Measurements from ENCODE around the gene ERP27.

Gene ERP27

DNA sequence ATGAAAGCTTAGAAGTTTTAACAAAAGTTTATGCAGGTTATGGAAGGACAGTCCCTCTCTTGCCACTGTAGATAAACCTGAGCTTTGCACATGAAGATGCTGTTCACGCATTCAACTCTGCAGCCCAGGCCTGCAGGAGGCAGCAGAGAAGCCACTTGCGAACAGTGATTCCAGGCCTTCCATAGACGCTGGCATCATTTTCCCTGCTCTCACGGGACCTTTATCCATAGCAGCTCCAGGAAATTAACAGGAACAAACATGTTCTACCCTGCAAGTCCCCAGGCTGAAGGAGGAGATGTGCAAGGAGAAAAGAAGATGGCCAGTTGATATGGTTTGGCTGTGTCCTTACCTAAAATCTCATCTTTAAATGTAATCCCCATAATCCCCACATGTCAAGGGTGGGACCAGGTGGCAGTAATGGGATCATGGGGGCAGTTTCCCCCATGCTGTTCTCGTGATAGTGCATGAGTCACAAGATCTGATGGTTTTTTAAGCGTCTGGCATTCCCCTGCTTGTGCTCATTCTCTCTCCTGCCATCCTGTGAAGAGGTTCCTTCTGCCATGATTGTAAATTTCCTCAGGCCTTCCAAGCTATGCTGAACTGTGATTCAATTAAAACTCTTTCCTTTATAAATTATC is 2.0 kb downstream of the ERP27 start:
- no peak for DNase-seq (ENCODE audit: low read depth in 3 of 3)

DNA sequence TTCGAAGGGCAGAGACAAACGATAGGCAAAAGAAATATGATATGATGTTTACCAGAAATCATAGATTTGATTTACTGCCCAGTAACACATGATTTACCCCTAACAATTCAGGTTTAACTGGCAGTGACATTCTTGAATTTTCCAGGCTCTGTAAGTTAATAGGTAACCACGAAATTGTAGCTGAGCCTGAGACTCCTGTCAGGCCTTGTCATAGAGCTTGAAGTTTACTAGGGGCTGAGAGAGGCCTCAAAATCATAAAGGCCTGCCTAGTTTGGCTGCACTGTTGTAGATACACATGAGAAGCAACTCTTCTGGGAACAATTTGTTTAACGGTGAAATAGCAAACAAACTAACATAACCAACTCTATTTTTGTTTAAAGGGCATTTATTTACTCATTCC is 3.3 kb downstream of the ERP27 start:
- DNase-seq (ENCODE audit: low read depth in 3 of 3), result no peak

DNA sequence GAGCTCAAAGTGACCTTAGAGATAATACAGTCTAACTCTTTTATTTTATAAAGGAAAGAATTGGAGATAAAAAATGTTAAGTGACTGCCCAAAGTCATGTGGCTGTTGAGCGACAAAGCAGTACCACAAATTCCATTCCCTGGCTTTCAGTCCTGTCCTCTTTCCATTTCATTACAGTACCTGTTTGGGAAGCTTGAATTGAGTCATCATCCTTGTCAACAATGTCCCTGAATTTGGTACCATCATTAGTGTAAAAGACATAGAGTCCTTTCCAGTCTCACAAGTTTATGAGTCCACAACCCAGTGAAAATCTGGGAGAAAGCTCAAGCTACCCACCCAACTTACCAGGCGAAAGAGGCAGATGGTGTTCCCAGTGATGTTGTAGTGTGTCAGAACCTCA is 3.8 kb downstream of the ERP27 start:
- DNase-seq (ENCODE audit: low read depth in 3 of 3), result no peak

DNA sequence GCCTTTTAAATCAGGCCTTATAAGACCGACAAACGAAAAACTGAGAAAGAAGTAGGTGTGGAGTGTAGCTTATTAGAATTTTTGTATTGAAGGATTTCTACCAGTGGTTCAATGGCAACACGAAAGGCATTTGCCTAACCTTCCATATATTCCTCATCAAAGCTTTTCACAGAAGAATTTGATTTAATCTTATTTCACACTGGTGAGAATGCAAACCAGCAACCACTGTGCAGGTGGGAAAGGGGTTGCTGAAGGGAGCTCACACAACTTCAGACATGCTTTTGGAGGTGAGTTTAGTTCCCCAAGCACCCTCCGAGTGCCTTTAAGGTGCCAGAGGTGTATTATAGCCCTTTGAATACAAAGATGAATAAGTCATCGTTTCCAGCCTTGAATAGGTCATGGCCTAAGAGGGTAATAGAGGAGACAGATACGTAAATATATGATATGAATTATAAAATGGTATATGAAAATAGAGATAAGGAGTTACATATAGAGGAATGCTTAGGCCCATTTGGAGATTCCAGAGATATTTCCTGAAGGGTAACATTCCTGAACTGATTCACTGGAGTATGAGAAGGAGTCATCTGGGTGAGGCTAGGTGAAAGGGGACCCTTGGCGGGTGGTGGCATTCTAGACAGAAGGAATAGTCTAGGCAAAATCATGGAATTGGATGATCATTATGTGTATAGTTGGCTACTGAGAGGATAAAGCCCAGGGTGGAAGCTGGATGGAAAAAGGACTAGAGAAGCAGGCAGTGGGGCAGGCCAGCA is 6.4 kb downstream of the ERP27 start:
- no peak for DNase-seq (ENCODE audit: low read depth in 3 of 3)

DNA sequence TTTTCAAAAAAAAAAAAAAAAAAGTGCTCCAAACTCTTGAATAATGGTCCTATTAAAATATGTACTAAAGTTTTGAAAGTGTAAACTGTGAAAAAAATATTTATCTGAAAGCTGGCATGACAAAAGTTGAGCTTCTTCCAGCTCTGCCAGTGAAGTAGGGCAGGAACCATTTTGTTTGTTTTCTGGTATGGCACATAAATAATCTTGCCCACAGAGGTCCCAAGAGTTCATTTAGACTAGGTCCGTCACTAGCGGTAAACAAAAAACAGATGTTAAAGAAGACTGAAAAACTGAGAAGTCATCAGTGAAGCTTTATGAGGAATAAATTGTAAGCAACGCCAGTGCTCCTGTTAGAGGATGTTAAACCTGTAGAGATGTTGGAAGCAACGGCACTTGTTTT is 7.0 kb downstream of the ERP27 start:
- no peak for DNase-seq (ENCODE audit: low read depth in 3 of 3)

DNA sequence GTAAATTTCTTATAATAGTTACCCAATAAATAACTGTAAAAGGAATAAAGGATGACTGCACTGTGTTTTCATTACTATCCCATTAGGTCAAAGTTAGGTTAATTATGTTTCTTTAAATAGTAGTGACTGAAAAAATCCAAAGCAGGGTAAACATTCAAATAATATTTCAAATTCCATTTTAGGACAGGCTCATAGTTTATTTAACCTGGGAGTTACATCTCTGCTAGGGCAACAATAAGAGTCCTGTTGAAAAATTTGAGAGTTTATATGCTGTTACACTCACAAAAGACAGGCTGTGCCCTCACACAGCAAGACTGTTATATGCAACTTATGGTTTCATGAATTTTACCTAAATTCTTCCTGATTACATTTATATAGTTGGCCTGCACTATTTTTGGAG is 8.0 kb downstream of the ERP27 start:
- DNase-seq (ENCODE audit: low read depth in 3 of 3), result no peak

DNA sequence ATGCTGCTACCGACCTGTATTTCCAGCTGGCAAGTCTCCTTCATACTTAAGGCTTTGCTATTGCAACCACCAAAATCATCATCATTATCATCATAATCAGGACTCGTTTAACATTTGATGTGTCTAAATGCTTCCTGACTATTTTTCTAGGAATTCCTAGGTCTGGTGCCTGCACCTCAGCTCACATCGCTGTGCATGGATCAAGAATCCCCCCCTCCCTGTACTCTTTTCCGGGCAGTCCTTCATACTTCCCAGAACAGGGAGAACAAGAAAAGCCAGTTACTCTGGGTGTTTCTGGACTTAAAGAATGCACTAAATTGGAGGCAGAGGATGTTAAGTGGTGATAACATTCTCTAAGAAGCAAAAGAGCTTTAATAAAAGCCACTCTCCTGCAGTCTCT is 9.4 kb downstream of the ERP27 start:
- no peak for DNase-seq (ENCODE audit: low read depth in 3 of 3)

DNA sequence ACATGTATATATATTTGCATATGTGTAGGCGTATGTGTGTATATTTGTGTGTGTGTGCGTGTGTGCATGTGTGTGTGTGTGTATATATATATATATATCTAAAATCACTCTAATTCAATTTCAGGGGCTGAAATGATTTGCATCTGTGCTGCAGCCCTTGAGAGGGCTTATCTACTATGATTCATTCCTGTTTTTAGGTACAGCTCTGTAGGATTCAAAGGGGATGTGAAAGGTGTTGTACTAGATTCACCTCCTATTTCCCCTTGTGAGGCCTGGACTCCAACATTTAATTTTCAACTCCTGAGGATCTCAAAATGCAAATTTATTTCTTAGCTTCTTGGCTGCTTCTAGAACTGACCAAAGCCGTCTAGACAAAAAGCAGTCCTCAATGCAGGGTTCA is 11.1 kb downstream of the ERP27 start:
- no peak for DNase-seq (ENCODE audit: low read depth in 3 of 3)

DNA sequence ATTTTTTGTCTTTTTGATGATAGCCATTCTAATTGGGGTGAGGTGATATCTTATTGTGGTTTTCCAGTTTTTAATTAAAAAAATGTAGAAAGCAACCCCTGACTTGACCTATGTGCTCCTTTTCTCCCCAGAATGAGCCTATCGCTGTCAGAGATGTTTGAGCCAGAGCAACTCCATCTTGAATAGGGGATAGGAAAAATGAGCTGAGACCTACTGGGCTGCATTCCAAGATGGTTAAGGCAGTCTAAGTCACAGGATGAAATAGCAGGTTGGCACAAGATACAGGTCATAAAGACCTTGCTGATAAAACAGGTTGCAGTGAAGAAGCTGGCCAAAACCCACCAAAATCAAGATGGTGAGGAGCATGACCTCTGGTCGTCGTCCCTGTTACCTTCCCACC is 13.8 kb downstream of the ERP27 start:
- no peak for DNase-seq (ENCODE audit: low read depth in 3 of 3)

DNA sequence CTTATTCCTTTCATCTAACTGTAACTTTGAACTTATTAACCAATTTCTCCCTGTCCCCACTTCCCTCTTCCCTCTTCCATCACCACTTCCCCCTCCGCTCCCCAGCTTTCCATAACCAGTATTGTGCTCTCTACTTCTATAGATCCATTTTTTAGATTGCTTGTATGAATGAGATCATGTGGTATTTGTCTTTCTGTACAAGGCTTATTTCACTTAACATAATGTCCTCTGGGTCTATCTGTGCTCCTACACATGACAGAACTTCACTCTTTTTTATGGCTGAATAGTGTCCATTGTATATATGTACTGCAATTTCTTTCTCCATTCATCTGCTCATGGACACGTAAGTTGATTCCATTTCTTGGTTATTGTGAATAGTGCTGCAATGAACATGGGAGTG is 14.4 kb downstream of the ERP27 start:
- DNase-seq (ENCODE audit: low read depth in 3 of 3), result no peak

DNA sequence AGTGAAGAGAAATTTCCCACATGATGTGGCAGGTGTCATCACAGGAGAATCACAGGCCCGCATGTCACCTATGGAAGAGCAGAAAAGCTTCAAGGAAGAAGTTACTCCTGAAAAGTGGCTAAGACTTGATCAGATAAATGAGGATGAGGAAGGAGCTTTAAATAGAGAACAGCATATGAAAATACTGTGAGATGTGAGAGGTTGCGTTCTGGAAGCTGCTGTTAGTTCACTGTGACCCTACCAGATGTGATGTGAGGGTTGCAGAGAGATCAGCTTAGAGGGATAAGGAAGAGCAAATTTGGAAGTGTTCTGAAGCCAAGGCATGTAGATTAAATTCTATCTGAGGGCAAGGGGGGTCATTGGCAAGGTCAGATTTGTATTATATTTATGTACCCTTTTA is 17.1 kb downstream of the ERP27 start:
- DNase-seq (ENCODE audit: low read depth in 3 of 3), result no peak

DNA sequence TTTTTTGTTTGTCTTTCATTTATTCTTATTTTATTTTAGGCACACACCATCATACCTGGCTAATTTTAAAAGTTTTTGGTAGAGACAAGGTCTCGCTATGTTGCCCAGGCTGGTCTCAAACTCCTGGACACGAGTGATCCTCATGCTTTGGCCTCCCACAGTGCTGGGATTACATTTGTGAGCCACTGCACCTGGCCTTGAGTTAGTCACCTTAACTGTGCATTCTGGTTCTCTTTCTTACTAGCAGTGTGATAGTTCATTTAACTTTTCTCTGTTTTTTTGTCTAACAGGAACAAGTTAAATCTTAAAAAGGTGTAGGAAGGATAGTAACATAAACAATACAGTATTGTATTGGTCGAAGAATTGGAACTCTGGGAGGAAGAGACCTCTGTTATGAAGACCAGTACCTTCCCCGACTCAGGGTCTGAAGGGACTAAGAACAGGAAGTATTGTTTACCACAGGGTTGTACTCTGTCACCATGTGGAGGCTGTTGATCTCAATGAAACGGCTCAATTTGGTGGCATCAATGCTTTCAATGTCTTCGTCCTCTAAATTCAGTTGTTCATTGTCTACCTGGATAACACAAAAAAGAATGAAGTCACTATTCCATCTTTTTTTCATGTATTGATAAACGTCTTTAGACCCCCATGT is 17.7 kb downstream of the ERP27 start:
- no peak for DNase-seq (ENCODE audit: low read depth in 3 of 3)

DNA sequence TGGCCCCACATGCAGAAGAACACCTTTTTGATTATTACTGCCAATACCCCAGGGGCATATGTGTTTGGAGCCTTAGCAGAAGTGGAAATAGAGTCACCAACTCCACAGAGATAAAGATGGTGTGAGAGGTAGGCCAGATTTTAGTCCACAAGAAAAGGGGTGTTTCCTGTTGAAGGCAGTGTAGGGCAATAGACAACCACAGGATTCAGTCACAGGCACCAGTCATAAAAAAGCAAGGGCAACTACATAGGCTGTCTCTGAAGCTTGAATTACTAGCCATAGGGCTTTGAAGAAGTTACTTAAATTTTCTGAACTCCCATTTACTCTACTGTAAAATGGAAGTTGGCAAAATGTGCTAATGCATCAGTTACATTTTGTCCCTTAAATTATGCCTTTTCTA is 18.9 kb downstream of the ERP27 start:
- DNase-seq (ENCODE audit: low read depth in 3 of 3), result no peak

DNA sequence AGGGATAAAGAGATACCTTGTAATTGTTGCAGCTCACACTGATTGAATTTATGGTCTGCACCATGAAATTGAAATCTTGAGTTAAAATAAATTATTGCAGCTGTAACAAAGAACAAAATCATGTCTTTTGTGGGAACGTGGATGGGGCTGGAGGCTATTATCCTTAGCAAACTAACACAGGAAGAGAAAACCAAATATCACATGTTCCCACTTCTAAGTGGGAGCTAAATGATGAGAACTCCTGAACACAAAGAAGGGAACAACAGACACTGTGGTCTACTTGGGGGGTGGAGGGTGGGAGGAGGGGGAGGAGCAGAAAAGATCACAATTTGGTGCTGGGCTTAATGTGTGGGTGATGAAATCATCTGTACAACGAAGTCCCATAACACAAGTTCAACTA is 22.6 kb downstream of the ERP27 start:
- DNase-seq (ENCODE audit: low read depth in 3 of 3), result no peak

DNA sequence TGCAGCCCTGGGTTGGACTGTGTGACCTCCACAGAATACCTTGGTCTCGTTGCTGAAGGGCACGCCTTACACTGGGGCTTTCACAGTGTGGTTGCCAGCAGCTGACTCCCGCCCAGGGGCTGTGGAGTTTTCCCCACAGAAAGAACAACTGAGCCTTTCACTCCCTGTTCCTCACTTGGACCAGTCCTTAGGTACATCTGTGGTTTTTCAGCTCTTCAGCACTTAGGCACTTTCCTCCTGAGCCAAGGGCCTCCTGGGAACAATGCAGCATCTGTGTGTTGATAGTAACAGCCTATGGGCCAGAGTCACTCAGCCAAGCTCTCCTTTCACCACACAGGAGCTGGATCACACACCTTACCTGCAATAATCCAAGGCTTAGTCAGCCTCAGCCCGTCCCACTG is 25.0 kb downstream of the ERP27 start:
- no peak for DNase-seq (ENCODE audit: low read depth in 3 of 3)

DNA sequence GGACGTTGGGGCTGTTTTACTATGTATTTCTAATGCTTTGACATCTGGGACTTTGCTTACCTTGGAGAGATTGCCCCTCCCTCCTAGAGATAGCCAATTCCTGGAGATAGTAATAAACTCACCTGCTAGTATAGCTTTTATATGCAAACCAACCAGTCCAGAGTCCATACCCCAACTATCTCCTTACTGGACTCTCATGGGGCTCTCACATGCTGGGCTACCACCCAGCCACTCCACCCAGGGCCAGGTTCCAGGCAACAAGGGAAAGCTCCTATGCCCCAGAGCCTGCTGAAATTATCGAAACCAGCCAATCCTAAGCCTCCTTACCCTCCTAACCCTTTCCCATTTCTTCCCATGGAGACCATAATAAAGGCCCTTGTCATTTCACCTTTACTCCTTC is 27.2 kb downstream of the ERP27 start:
- DNase-seq (ENCODE audit: low read depth in 3 of 3), result no peak

DNA sequence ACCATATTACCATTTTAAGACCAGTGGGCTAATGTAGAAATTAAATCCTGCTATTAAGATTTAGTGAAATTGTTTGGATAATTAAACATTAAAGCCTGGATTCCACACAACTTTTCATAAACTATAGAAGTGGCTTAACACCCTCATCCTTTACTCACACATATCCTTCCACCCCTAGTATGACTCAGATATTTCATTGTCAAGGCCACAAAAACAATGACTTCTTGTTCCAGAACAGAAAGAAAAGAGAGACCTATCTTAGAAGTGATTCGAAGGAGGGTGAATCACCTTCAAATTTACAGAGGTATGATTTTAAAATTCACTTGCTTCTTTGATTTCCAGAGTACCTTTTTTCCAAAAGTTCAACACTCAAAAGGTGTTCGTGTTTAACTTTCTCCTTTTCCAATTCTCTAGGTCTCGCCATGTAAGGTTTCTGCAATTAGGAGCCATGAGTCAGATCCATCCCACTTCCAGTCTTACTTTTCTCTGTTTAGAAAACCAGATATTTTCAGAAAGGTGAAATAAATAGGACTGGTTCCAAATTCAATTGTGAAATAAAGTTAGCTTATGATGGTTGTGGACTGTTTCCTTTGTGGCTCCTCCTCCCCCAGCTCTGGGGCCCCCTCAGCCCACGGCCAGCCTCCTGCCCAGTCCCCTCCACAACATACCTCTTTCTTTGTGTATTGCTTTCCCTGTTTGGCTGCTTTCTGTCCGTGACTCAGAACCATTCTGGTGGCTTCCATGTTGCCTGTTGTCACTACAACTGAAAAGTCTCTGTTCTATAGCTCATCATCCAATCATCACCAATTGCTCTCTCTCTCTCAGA is 28.0 kb downstream of the ERP27 start:
- peak in 2 of 3 experiments; percentile 4 to 23 for DNase-seq (ENCODE audit: low read depth in 3 of 3)

DNA sequence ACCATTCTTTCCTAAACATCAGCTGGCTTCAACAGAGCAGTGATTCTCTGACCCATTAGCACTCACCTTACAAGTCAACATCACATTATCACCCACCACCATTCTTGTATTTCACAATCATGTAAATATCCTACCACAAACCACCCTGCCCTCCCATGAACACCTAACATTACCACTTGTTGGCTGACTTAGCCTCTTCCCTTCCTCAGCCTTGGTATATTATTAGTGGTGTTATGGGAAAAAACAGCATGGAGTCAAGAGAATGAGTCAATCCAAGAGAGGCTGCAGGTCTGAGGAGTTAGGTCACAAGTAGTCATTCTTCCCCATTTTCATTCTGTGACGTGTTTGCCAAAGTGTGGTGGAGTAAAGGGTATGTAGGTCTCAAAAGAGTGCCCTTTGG is 30.4 kb downstream of the ERP27 start:
- no peak for DNase-seq (ENCODE audit: low read depth in 3 of 3)

DNA sequence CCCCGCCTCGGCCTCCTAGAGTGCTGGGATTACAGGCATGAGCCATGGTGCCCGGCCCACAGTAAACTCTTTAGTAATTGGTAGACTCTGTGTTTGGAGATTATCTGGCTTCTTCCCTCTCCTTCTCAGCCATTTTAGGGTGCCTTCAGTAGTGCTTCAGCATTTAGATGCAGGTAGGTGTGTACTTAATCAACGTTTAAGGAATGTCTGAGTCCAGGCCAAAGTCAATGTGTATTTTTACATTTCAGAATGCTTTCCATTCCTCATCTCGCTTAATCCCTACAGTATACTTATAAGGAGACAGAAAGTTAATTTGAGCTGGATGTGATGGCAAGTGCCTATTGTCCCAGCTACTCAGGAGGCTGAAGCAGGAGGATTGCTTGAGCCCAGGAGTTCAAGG is 32.2 kb downstream of the ERP27 start:
- DNase-seq (ENCODE audit: low read depth in 3 of 3), result no peak

DNA sequence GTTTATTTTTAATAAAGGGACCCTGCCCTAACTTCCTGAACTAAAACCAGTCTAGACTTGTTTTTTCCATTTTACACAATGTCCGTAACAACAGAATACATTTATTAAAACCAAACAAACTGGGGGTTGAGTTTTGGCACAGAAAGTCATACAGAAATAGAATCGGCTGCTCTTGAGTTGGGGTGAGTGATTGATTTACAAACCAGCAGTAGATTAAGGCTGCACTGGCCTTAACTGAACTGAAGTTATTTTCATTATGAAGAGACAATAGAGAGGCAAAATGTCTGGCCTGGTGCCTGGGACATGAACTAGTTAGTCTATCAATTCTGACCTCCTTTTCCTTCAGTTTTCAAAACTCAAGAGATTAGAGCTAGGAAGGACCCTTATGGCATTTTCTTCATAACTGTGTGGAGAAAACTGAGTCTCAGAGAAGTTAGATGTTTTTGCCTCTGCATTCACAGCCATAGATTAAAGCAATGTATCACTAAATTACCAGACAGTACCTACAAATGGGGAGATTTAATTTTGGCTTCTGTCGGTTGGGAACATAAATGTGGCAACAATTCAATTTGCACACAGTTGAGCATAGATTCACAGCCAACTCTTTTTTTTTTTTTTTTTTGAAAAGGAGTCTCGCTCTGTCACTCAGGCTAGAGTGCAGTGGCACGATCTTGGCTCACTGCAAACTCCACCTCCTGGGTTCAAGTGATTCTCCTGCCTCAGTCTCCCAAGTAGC is 32.9 kb downstream of the ERP27 start:
- no peak for DNase-seq (ENCODE audit: low read depth in 3 of 3)

DNA sequence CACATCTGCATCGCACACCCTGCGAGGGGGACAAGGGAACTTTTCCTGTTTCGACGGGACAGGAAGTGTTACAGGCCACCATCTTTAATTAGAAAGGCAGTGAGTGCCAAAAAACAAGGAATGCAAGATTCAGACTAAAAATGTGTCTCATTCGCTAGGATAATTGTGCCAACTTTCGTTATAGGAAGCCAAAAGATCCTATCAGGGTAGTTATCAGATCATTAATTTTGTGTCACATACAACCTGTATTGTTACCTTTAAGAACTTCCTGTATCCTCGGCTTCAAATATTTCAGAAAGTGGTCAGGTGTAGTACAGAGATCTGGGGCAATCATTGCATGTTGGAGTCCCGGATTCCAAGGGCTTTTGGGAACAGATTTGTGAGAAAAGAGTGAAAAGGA is 33.5 kb downstream of the ERP27 start:
- no peak for DNase-seq (ENCODE audit: low read depth in 3 of 3)
